ENCODE measurements around the gene RBMS3. TPM values are rescaled to one million over a fixed set of nuclear protein-coding genes. Genes with fewer than 3 reads are reported as not detected.

RBMS3 gene
- total RNA-seq, 5 donors from 2014 or later (not counting 1 experiment from before 2014, with no cell fraction given): 0.62 to 2.9 (median 1.4) TPM

DNA sequence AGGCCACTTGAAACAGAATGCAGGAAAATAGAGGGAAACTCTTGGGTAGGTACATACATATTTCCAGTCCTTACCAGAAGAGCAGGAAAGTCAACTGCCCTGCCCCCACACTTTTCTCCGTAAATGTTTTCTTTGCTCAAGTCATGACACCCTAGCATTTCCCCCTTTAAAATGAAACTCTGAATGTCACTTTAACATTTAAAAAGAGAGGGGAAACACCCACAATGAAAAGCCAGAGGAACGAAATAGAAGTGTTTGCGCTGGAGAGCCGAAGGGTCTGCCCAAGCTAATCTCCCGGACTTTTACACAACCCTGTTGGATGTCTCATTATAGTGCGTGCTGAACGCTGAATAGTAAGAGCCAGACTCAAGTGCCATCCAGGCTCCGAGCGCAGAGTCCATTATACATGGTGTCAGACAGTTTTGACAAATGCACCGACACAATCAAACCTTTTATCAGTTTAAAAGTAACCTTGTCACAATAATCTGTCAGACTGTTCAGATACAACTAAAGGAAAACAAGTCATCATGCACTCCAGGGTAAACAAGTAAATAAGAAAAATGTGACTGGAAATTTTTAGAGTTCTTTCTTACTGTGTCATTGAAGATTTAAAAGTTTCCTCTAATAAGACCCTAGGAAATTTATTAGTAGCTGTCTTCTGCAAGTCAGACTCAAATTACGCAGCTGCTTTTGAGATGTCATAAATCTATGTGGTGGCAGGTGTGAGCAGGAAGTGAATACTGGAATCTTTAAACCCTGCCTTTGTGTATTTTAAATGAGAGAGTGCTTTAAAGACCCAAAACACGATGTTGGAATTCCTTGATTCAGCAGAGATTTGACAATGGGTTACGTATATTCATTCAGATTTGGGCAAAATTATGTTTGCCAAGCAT, 159.8 kb downstream of the RBMS3 start:
- DNase-seq (no peak), ATAC-seq (replicated peaks in 1 of 4) (no peak)
- H3K4me1 Mint-ChIP-seq: peaks cover 0 to 3% (median 0%) of the 10 kb centered on the region in 3 donors
- no peak overlapping the region for H3K27ac ChIP-seq (ENCODE audit: low read length)
- no peaks in the 10 kb centered on the region for H3K27me3 Mint-ChIP-seq
- no peaks in the 10 kb centered on the region for H3K36me3 ChIP-seq (ENCODE audit: control insufficient read depth in 2 of 2, extremely low read depth in 1 of 2, insufficient read depth in 1 of 2, low read length in 1 of 2)
- peak overlapping the region in 1 of 2 donors; percentile 47 for H3K4me3 ChIP-seq (ENCODE audit: control insufficient read depth in 1 of 2, extremely low read depth in 1 of 2, low read length in 1 of 2)
- CTCF ChIA-PET: no interaction called here
- H3K27ac Mint-ChIP-seq: no peak overlapping the region
- POLR2A ChIA-PET: interaction anchor here in 1 of 2 donors (0.8 kb wide), 1 partner anchor 12 kb away, joined by 3 read pairs; no protein-coding TSS in a partner anchor
- no peaks in the 10 kb centered on the region for H3K9me3 ChIP-seq
- no peaks in the 10 kb centered on the region for H3K36me3 Mint-ChIP-seq
- H3K27me3 ChIP-seq (replicated peaks in 1 of 2; ENCODE audit: control insufficient read depth in 2 of 2, extremely low read depth in 1 of 2, insufficient read depth in 2 of 2, low read length in 1 of 2): no peaks in the 10 kb centered on the region
- H3K9me3 Mint-ChIP-seq: peaks cover 4 to 7% (median 5%) of the 10 kb centered on the region in 3 donors
- WGBS (ENCODE audit: insufficient coverage): 36% methylated on average over 6 of the region's 13 CpGs
- H3K4me1 ChIP-seq (ENCODE audit: control insufficient read depth in 1 of 2, extremely low read depth in 1 of 2, insufficient read depth in 2 of 2, low read length in 2 of 2): peaks cover 0 to 4% of the 10 kb centered on the region in 2 experiments
- peak overlapping the region in 2 of 3 donors; percentile 19 to 37 for H3K4me3 Mint-ChIP-seq

DNA sequence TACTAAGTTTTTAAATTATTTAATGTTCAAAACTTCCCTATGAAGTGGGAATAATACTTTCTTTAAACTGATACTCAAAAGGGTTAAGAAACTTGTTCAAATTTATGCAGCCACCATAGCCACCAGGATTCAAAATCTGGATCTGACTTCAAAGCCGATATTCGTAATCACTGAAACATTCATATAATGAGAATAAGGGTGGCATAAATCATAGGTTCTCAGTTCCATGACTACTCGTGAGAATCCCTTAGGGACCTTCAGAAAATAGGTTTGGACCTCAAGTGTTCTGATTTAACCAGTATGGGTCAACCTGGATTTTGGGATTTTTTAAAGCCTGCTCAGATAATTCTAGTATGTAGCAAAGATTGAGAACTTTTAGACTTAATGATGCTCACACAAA, 160.6 kb downstream of the RBMS3 start:
- Mint-ChIP-seq H3K4me3 (no peak overlapping the region), H3K27me3 (no peaks in the 10 kb centered on the region)

DNA sequence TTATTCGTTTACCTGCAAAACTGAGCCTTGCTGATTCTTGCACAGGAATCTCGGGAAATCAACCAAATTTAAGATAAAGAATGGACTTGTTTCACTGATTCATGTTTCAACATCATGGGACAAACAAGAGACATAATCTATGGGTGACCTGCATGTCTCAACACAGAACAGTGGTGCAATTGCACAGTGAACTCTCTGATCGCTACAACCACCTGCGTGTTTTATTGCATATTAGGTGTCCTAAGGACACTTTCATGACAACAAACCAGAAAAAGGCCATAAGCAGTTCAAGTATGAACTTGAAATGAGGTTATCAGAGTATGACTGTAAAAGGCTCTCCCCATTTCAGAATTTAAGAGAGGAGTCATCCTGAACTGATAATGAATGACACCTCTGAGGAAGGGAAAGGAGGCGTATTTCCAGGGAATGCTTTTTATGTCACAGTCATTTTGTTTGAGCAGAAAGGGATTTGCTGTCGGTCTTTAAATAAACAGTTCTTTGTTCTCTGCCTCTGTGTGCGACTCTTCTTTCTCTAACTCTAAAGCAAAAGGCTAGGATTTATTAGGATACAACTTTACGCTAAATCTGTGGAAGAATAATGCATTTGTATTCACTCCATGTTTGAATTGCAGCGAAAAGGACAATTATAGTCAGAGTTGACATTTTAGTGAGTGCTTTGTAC, 167.2 kb downstream of the RBMS3 start:
- no peaks in the 10 kb centered on the region for H3K36me3 ChIP-seq (ENCODE audit: control insufficient read depth in 2 of 2, extremely low read depth in 1 of 2, insufficient read depth in 1 of 2, low read length in 1 of 2)
- CTCF ChIA-PET: no interaction called here
- ATAC-seq (replicated peaks in 1 of 4): no peak
- POLR2A ChIA-PET: no interaction called here
- H3K4me3 ChIP-seq (ENCODE audit: control insufficient read depth in 1 of 2, extremely low read depth in 1 of 2, low read length in 1 of 2): no peak overlapping the region
- Mint-ChIP-seq H3K9me3 (peaks cover 4 to 7% (median 5%) of the 10 kb centered on the region in 3 donors), H3K4me1 (no peaks in the 10 kb centered on the region), H3K4me3 (no peak overlapping the region), H3K36me3 (no peaks in the 10 kb centered on the region), H3K27me3 (no peaks in the 10 kb centered on the region), H3K27ac (no peak overlapping the region)
- H3K27ac ChIP-seq (ENCODE audit: low read length): no peak overlapping the region
- H3K4me1 ChIP-seq (ENCODE audit: control insufficient read depth in 1 of 2, extremely low read depth in 1 of 2, insufficient read depth in 2 of 2, low read length in 2 of 2): no peaks in the 10 kb centered on the region
- H3K27me3 ChIP-seq (replicated peaks in 1 of 2; ENCODE audit: control insufficient read depth in 2 of 2, extremely low read depth in 1 of 2, insufficient read depth in 2 of 2, low read length in 1 of 2): no peaks in the 10 kb centered on the region
- 50% methylated on average over 1 of the region's 9 CpGs for WGBS (ENCODE audit: insufficient coverage)
- DNase-seq: no peak
- H3K9me3 ChIP-seq: no peaks in the 10 kb centered on the region

More for the DNA sequence above, 160.6 kb downstream of the RBMS3 start:
- DNase-seq: no peak
- 100% methylated on average over 1 of the region's 3 CpGs for WGBS (ENCODE audit: insufficient coverage)
- Histone ChIP-seq H3K9me3 (no peaks in the 10 kb centered on the region), H3K27ac (ENCODE audit: low read length) (no peak overlapping the region), H3K4me3 (ENCODE audit: control insufficient read depth in 1 of 2, extremely low read depth in 1 of 2, low read length in 1 of 2) (no peak overlapping the region), H3K36me3 (ENCODE audit: control insufficient read depth in 2 of 2, extremely low read depth in 1 of 2, insufficient read depth in 1 of 2, low read length in 1 of 2) (no peaks in the 10 kb centered on the region), H3K4me1 (ENCODE audit: control insufficient read depth in 1 of 2, extremely low read depth in 1 of 2, insufficient read depth in 2 of 2, low read length in 2 of 2) (peaks cover 0 to 4% of the 10 kb centered on the region in 2 experiments), H3K27me3 (replicated peaks in 1 of 2; ENCODE audit: control insufficient read depth in 2 of 2, extremely low read depth in 1 of 2, insufficient read depth in 2 of 2, low read length in 1 of 2) (no peaks in the 10 kb centered on the region)
- ChIA-PET CTCF (no interaction called here), POLR2A (interaction anchor here in 1 of 2 donors (0.8 kb wide), 1 partner anchor 11 kb away, joined by 3 read pairs; no protein-coding TSS in a partner anchor)
- Mint-ChIP-seq H3K27ac (no peak overlapping the region), H3K36me3 (no peaks in the 10 kb centered on the region), H3K9me3 (peaks cover 4 to 7% (median 5%) of the 10 kb centered on the region in 3 donors), H3K4me1 (peaks cover 0 to 3% (median 0%) of the 10 kb centered on the region in 3 donors)
- ATAC-seq (replicated peaks in 1 of 4): no peak

GRCh38 chr3:29451920-29452319, 171.0 kb downstream of the RBMS3 start:
- DNase-seq (no peak), ATAC-seq (replicated peaks in 1 of 4) (no peak)
- Mint-ChIP-seq H3K9me3 (no peaks in the 10 kb centered on the region), H3K27me3 (no peaks in the 10 kb centered on the region), H3K27ac (no peak overlapping the region), H3K4me1 (no peaks in the 10 kb centered on the region), H3K36me3 (no peaks in the 10 kb centered on the region), H3K4me3 (no peak overlapping the region)
- H3K27ac ChIP-seq (ENCODE audit: low read length): no peak overlapping the region
- H3K4me1 ChIP-seq (ENCODE audit: control insufficient read depth in 1 of 2, extremely low read depth in 1 of 2, insufficient read depth in 2 of 2, low read length in 2 of 2): no peaks in the 10 kb centered on the region
- POLR2A ChIA-PET: interaction anchor here in 1 of 2 donors (0.6 kb wide), 1 partner anchor 11 kb away, joined by 3 read pairs; no protein-coding TSS in a partner anchor
- no peak overlapping the region for H3K4me3 ChIP-seq (ENCODE audit: control insufficient read depth in 1 of 2, extremely low read depth in 1 of 2, low read length in 1 of 2)
- CTCF ChIA-PET: no interaction called here
- H3K9me3 ChIP-seq: no peaks in the 10 kb centered on the region
- no CpG with 5 or more reads among the region's 3 CpGs for WGBS (ENCODE audit: insufficient coverage)
- H3K36me3 ChIP-seq (ENCODE audit: control insufficient read depth in 2 of 2, extremely low read depth in 1 of 2, insufficient read depth in 1 of 2, low read length in 1 of 2): no peaks in the 10 kb centered on the region
- no peaks in the 10 kb centered on the region for H3K27me3 ChIP-seq (replicated peaks in 1 of 2; ENCODE audit: control insufficient read depth in 2 of 2, extremely low read depth in 1 of 2, insufficient read depth in 2 of 2, low read length in 1 of 2)

DNA sequence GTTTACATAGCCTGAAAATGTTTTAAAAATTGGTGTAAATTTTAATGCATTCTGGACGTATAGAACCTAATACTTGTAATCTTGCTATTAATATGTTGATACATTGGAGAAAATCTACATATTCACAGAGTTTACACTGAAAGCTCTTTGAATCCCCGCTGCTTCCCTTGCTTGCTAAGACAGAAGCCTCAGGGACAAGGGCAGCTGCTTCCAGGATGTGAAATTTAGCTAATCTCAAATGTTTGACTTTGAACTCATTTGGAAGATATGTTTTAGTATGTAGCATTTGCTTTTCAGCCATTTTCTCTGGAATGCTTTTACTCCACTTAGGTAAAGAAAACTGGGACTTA, 172.0 kb downstream of the RBMS3 start:
- CTCF ChIA-PET: no interaction called here
- no peaks in the 10 kb centered on the region for H3K36me3 Mint-ChIP-seq
- ATAC-seq (replicated peaks in 1 of 4): no peak

GRCh38 chr3:29453284-29454001, 172.6 kb downstream of the RBMS3 start:
- Mint-ChIP-seq H3K36me3 (no peaks in the 10 kb centered on the region), H3K4me1 (no peaks in the 10 kb centered on the region), H3K27ac (no peak overlapping the region), H3K4me3 (no peak overlapping the region), H3K9me3 (no peaks in the 10 kb centered on the region), H3K27me3 (no peaks in the 10 kb centered on the region)
- no peaks in the 10 kb centered on the region for H3K36me3 ChIP-seq (ENCODE audit: control insufficient read depth in 2 of 2, extremely low read depth in 1 of 2, insufficient read depth in 1 of 2, low read length in 1 of 2)
- POLR2A ChIA-PET: no interaction called here
- CTCF ChIA-PET: no interaction called here
- no peak overlapping the region for H3K27ac ChIP-seq (ENCODE audit: low read length)
- no peaks in the 10 kb centered on the region for H3K9me3 ChIP-seq
- 94% methylated on average over 6 of the region's 7 CpGs for WGBS (ENCODE audit: insufficient coverage)
- no peak overlapping the region for H3K4me3 ChIP-seq (ENCODE audit: control insufficient read depth in 1 of 2, extremely low read depth in 1 of 2, low read length in 1 of 2)
- ATAC-seq (replicated peaks in 1 of 4) (no peak), DNase-seq (no peak)
- no peaks in the 10 kb centered on the region for H3K27me3 ChIP-seq (replicated peaks in 1 of 2; ENCODE audit: control insufficient read depth in 2 of 2, extremely low read depth in 1 of 2, insufficient read depth in 2 of 2, low read length in 1 of 2)
- no peaks in the 10 kb centered on the region for H3K4me1 ChIP-seq (ENCODE audit: control insufficient read depth in 1 of 2, extremely low read depth in 1 of 2, insufficient read depth in 2 of 2, low read length in 2 of 2)

More for the DNA sequence above, 172.0 kb downstream of the RBMS3 start:
- no peaks in the 10 kb centered on the region for H3K27me3 Mint-ChIP-seq
- H3K4me1 ChIP-seq (ENCODE audit: control insufficient read depth in 1 of 2, extremely low read depth in 1 of 2, insufficient read depth in 2 of 2, low read length in 2 of 2): no peaks in the 10 kb centered on the region
- 80% methylated on average over 1 of the region's 2 CpGs for WGBS (ENCODE audit: insufficient coverage)
- H3K27me3 ChIP-seq (replicated peaks in 1 of 2; ENCODE audit: control insufficient read depth in 2 of 2, extremely low read depth in 1 of 2, insufficient read depth in 2 of 2, low read length in 1 of 2): no peaks in the 10 kb centered on the region
- no peak overlapping the region for H3K27ac Mint-ChIP-seq
- no peaks in the 10 kb centered on the region for H3K36me3 ChIP-seq (ENCODE audit: control insufficient read depth in 2 of 2, extremely low read depth in 1 of 2, insufficient read depth in 1 of 2, low read length in 1 of 2)
- POLR2A ChIA-PET: no interaction called here
- H3K27ac ChIP-seq (ENCODE audit: low read length): no peak overlapping the region
- no peak for DNase-seq
- no peak overlapping the region for H3K4me3 ChIP-seq (ENCODE audit: control insufficient read depth in 1 of 2, extremely low read depth in 1 of 2, low read length in 1 of 2)
- H3K4me1 Mint-ChIP-seq: no peaks in the 10 kb centered on the region
- H3K4me3 Mint-ChIP-seq: no peak overlapping the region
- H3K9me3 Mint-ChIP-seq: no peaks in the 10 kb centered on the region
- no peaks in the 10 kb centered on the region for H3K9me3 ChIP-seq

Measured in T-cell (primary cell).